ENCODE measurements around the gene TIAM1.

DNA sequence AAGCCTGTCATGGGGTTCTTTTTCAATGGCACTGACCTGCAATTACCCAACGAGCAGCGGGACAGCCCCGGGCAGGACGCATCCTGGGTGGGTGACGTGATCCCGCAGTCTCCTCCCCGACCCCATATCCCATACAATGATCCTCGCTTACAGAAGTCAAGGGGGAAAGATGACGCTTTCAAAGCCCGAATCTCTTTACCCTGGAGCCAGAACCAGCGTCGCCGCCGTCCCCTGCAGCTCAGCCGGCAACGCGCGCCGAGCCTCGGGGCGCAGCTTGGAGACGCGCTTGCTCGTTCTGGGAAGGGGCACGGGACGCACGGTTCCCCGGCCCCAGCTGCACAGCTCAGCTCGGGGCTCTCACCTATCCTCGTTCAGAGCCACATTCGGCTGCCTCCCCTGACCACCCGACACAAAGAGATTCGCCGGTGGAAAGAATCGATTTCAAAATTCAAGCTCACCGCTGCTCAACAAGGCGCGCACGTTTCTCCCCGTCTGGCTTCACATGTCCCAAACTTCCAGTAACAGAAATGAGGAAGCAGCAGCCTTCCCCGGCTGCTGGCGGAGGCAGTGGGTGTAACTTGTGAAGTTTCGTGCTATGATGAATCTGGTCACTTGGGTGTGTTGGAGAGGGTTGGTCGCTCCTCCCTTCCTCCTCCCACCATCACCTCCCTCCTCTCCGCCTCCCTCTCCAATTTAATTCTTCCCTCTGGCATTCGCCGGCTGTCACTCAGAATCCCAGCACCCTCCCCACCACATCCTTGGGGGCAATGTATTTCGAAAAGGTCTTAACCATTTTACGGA lies at the start of gene TIAM1:
- TF ChIP-seq, protein P1, sequence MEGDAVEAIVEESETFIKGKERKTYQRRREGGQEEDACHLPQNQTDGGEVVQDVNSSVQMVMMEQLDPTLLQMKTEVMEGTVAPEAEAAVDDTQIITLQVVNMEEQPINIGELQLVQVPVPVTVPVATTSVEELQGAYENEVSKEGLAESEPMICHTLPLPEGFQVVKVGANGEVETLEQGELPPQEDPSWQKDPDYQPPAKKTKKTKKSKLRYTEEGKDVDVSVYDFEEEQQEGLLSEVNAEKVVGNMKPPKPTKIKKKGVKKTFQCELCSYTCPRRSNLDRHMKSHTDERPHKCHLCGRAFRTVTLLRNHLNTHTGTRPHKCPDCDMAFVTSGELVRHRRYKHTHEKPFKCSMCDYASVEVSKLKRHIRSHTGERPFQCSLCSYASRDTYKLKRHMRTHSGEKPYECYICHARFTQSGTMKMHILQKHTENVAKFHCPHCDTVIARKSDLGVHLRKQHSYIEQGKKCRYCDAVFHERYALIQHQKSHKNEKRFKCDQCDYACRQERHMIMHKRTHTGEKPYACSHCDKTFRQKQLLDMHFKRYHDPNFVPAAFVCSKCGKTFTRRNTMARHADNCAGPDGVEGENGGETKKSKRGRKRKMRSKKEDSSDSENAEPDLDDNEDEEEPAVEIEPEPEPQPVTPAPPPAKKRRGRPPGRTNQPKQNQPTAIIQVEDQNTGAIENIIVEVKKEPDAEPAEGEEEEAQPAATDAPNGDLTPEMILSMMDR (conservative IDR thresholded peaks at IDR 0.05 in 1 of 2, IDR thresholded peaks at IDR 0.05 in 1 of 2; ENCODE audit: extremely low read depth in 1 of 2, insufficient read depth in 1 of 2, low read depth in 1 of 2, low read length in 2 of 2) = no peak
- no peak for TF ChIP-seq EZH2 (IDR thresholded peaks at IDR 0.05; ENCODE audit: borderline replicate concordance, low read length)

Measured in mammary epithelial cell (primary cell).